HEK293 (cell line): ENCODE results near the gene BLOC1S1.

Experiments
- CTCF ChIA-PET: fragments of 350-600 bp; formaldehyde crosslinking; extraction: SDS; loops from one replicate; lab custom pipeline; 2021; ENCODE audit warnings: antibody characterized with exemption; lab: Yijun Ruan, JAX
- POLR2A ChIA-PET: fragments of 300-600 bp; formaldehyde crosslinking; extraction: SDS; loops from one replicate; lab custom pipeline; 2020; ENCODE audit warnings: antibody characterized with exemption, inconsistent platforms; lab: Yijun Ruan, JAX
- H3K27ac ChIP-seq: fragments of 200-500 bp; sonication (Bioruptor generic); 2 replicates; pipeline ENCODE4 v1.5.1; 2014; ENCODE audit warnings: low read depth, low read length, control low read depth, inconsistent platforms; ENCODE audit errors: extremely low read depth
- H3K36me3 ChIP-seq, 2 experiments: fragments of 200-500 bp in 1 of 2; sonication (Bioruptor generic) in 1 of 2; 1 replicate in 1 of 2; 2 replicates in 1 of 2; pipeline ENCODE4 v1.5.1; 2014 to 2017; ENCODE audit warnings: inconsistent platforms in 2 of 2, low read length in 2 of 2; ENCODE audit not compliant: control insufficient read depth in 2 of 2, insufficient read depth in 1 of 2
- H3K4me1 ChIP-seq: fragments of 200-500 bp; sonication (Bioruptor generic); 2 replicates; pipeline ENCODE4 v1.5.1; 2014; ENCODE audit warnings: mild to moderate bottlenecking, low read length, inconsistent platforms; ENCODE audit not compliant: control insufficient read depth, insufficient read depth
- H3K4me3 ChIP-seq: 2 replicates; pipeline ENCODE4 v1.5.1; 2011; ENCODE audit warnings: low read depth, mild to moderate bottlenecking, control low read depth, low read length, moderate library complexity
- H3K9me3 ChIP-seq: fragments of 200-500 bp; sonication (Bioruptor generic); 2 replicates; pipeline ENCODE4 v1.5.1; 2014; ENCODE audit warnings: low read depth, low read length, inconsistent platforms; ENCODE audit not compliant: control insufficient read depth, insufficient read depth
- PATZ1 ChIP-seq: fragments of 450-650 bp; formaldehyde crosslinking; IDR thresholded peaks from 2 replicates; pipeline ENCODE4 v1.5.1; 2016; ENCODE audit warnings: missing biosample characterization, missing genetic modification characterization
- PRDM2 ChIP-seq: fragments of 450-650 bp; formaldehyde crosslinking; IDR thresholded peaks from 2 replicates; pipeline ENCODE4 v1.5.1; 2016; ENCODE audit warnings: missing biosample characterization, missing genetic modification characterization, borderline replicate concordance
- SCRT2 ChIP-seq: fragments of 450-650 bp; formaldehyde crosslinking; IDR thresholded peaks from 2 replicates; pipeline ENCODE4 v1.5.1; 2016; ENCODE audit warnings: missing biosample characterization, missing genetic modification characterization
- ZBTB21 ChIP-seq: fragments of 450-650 bp; formaldehyde crosslinking; IDR thresholded peaks from 2 replicates; pipeline ENCODE4 v1.5.1; 2017; ENCODE audit warnings: missing biosample characterization, missing genetic modification characterization
- ZNF121 ChIP-seq: fragments of 450-650 bp; formaldehyde crosslinking; IDR thresholded peaks from 2 replicates; pipeline ENCODE4 v1.5.1; 2016; ENCODE audit warnings: missing biosample characterization, missing genetic modification characterization
- ZNF16 ChIP-seq: fragments of 450-650 bp; formaldehyde crosslinking; IDR thresholded peaks from 2 replicates; pipeline ENCODE4 v1.5.1; 2016; ENCODE audit warnings: low read depth, missing biosample characterization, missing genetic modification characterization
- ZNF24 ChIP-seq: fragments of 450-650 bp; formaldehyde crosslinking; IDR thresholded peaks from 2 replicates; pipeline ENCODE4 v1.5.1; 2016; ENCODE audit warnings: missing biosample characterization, missing genetic modification characterization
- ZNF335 ChIP-seq: fragments of 450-650 bp; formaldehyde crosslinking; conservative IDR thresholded peaks from 2 replicates; pipeline ENCODE4 v1.5.1; 2016; ENCODE audit warnings: missing biosample characterization, missing genetic modification characterization
- ZNF341 ChIP-seq: fragments of 450-650 bp; formaldehyde crosslinking; IDR thresholded peaks from 2 replicates; pipeline ENCODE4; 2016; ENCODE audit warnings: low read depth, missing biosample characterization, missing genetic modification characterization
- ZNF362 ChIP-seq: fragments of 450-650 bp; formaldehyde crosslinking; IDR thresholded peaks from 2 replicates; pipeline ENCODE4 v1.5.1; 2016; ENCODE audit warnings: missing biosample characterization, missing genetic modification characterization
- ZNF394 ChIP-seq: fragments of 450-650 bp; formaldehyde crosslinking; IDR thresholded peaks from 2 replicates; pipeline ENCODE4 v1.5.1; 2016; ENCODE audit warnings: missing biosample characterization, missing genetic modification characterization, mild to moderate bottlenecking, moderate library complexity, borderline replicate concordance
- ZNF488 ChIP-seq: fragments of 450-650 bp; formaldehyde crosslinking; IDR thresholded peaks from 2 replicates; pipeline ENCODE4 v1.5.1; 2016; ENCODE audit warnings: missing biosample characterization, missing genetic modification characterization
- ZNF654 ChIP-seq: fragments of 450-650 bp; formaldehyde crosslinking; IDR thresholded peaks from 2 replicates; pipeline ENCODE4 v1.5.1; 2016; ENCODE audit warnings: low read depth, missing biosample characterization, missing genetic modification characterization
- ZNF660 ChIP-seq: fragments of 450-650 bp; IDR thresholded peaks from 2 replicates; pipeline ENCODE4 v1.5.1; 2018; ENCODE audit warnings: missing biosample characterization, mild to moderate bottlenecking, missing genetic modification characterization

The BLOC1S1 gene

GRCh38 chr12:55681142-55682077 is 34.4 kb upstream of the BLOC1S1 start (continued):
- TF ChIP-seq ZNF654 (tag by site-specific recombination), result peak; percentile 18; the same call in 1 of the 2 replicates
- TF ChIP-seq ZNF24, result peak; percentile 35; the same call in 1 of the 2 replicates
- no peak for TF ChIP-seq ZBTB21
- TF ChIP-seq PATZ1, result peak; percentile 86
- TF ChIP-seq PRDM2 (tag by site-specific recombination), result no peak
- no peak; the same call in none of the 2 replicates for TF ChIP-seq ZNF341 (tag by site-specific recombination)
- TF ChIP-seq ZNF394 (tag by site-specific recombination), result no peak; the same call in 1 of the 2 replicates
- peak; percentile 86 for TF ChIP-seq ZNF660
- peak; percentile 68 for TF ChIP-seq ZNF335 (tag by site-specific recombination)
- no peak for TF ChIP-seq ZNF488 (tag by site-specific recombination)

GRCh38 chr12:55682087-55682796 is 33.6 kb upstream of the BLOC1S1 start:
- TF ChIP-seq ZNF362 (peak; percentile 52; the same call in 1 of the 2 replicates), SCRT2 (peak; percentile 61), ZNF121 (0 out of 2 replicates have a peak, but pooled peaks have one; percentile 27), ZNF16 (no peak)
- Histone ChIP-seq H3K4me3 (peak overlapping the region; percentile 25), H3K9me3 (no peaks in the 10 kb centered on the region), H3K4me1 (no peaks in the 10 kb centered on the region), H3K36me3 (peaks cover 0 to 3% of the 10 kb centered on the region in 2 experiments; a peak in 1 of 3 replicates), H3K27ac (no peak overlapping the region)
- CTCF ChIA-PET, result interaction anchor here (0.6 to 1.7 kb wide), 21 partner anchors 8 to 501 kb away, joined by 3 to 17 read pairs (median 4); partner anchors contain the start of genes BLOC1S1 and RDH5
- POLR2A ChIA-PET, result interaction anchor here (0.7 to 2.1 kb wide), 6 partner anchors 19 to 147 kb away, joined by 3 to 12 read pairs (median 3); partner anchors contain the start of genes BLOC1S1, DNAJC14 and ITGA7
